GM21526 (cell line): ENCODE measurements around the gene FAAH.

ENCODE experiments used
- ATAC-seq: cut with Tn5 transposase; IDR thresholded peaks from one replicate; pipeline ENCODE4 v1.9.1; 2021; ENCODE audit warnings: moderate library complexity; ENCODE audit not compliant: unreplicated experiment, low FRiP score

The FAAH gene

DNA sequence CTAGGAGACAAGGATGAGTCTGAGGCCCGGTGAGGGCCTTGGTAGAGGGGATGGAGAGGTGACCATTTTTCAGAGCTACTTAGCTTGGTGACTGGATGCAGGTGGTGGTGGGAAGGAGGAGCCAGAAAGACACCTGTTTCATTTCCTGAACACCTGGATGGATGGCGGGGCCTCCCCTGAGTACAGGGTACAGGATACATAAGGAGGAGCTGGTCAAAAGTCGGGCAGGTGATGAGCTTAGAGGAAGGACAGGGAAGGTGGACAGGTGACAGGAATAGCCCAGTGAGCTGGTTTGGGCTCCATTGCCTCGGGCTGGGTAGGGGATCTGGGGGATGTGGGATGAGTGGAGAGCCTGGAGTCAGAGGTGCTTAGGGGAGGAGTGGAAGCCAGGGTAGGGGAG, 6.3 kb downstream of the FAAH start:
- no peak for ATAC-seq

DNA sequence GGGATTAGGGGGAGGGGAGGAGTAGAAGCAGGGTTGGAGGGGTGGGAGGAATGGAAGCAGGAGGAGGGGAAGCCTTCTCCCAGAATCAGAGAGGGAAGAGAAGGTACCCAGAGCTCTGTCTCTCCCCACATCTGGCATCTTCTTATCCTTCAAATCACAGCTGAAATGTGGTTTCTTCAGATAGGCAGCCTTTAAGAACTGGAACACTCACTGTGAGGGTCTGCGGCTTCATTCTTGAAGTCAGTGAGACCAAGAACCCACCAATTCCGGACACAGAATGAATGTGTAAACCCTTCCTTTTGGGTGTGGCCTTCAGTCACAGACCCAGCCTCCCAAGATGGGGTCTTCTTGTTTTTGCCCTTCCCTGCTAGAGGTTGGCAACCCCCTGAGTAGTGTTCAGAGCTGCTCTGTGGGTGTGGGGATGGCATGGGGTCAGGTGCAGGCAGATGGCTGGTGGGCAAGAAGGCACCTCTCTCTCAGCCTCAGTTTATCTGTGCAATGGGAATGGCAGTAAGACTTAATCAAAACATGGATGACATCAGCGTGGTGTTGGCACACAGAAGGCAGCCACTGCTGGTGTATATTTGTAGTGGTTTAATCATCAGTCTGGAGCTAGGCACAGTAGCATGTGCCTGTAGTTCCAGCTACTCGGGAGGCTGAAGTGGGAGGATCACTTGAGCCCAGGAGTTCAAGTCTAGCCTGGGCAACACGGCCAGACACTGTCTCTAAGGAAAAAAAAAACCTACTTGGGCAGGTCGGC, 7.2 kb downstream of the FAAH start:
- no peak for ATAC-seq

DNA sequence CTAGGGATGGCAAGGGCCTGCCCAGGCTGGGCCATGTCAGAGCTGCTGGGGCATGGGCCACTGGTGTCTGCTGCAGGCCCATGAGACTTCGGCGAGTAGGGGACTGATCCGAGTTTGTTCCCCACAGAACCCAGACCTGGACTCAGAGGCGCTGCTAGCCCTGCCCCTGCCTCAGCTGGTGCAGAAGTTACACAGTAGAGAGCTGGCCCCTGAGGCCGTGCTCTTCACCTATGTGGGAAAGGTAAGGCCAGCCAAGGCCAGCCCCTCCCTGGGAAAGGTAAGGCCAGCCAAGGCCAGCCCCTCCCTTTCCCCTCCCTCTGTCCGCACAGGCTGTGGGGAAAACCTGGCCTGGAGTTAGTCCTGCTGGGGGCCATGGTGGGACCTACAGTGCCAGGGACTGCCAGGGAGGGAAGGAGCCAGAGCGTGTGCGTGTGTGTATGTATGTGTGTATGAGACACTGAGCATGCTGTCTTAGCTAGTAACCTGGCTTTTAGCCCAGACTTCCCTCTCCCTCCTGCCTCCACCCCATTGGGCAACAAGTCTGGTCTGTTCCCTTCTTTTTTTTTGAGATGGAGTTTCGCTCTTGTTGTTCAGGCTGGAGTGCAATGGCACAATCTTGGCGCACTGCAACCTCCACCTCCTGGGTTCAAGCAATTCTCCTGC, 8.0 kb downstream of the FAAH start:
- ATAC-seq = no peak

DNA sequence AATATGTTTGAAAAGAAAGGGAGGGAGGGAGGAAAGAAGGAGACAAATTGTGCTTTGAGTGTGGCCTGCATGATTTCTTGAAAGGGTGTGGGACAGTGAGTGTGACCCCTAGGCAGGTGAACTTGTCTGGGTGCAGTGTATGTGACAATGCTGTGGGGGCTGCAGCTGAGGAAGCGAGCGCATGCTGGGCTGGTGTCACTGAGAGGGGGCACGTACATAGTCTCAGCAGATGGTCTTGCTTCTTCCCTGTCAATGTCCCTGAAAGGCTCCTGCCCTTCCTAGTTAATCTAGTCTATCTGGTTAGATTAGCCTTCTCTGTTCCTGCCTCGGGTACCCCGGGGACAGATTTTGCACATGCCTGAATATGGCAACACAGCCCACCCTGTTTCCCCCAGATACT, 9.8 kb downstream of the FAAH start:
- ATAC-seq = no peak

DNA sequence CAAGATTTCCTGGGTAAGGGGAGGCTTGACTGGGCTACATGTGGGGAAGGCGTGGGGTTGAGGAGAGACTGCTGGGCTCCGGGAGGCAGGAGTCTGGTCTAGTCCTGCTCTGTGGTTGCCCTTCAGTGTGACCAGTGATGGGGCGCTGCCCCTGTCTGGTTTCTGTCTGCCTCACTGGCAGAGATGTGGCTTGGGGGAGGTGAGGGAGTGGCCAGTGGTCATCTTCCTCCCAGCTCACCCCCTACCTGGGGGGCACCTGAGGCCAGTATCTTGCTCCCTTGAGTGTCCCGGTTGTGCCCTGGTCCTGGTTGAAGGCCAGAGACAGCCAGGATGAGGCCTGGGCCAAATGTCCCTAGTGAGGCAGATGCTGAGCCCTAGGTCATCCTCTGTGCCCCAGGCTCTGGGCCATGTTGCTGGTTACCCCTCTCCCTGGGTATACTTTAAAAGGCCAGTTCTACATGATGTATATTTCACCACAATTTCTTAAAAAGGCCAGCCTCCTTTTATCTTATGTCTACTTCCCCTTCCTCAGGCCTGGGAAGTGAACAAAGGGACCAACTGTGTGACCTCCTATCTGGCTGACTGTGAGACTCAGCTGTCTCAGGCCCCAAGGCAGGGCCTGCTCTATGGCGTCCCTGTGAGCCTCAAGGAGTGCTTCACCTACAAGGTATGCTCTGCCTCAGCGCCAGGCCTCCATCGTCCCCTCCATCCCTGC, 10.5 kb downstream of the FAAH start:
- ATAC-seq = no peak

DNA sequence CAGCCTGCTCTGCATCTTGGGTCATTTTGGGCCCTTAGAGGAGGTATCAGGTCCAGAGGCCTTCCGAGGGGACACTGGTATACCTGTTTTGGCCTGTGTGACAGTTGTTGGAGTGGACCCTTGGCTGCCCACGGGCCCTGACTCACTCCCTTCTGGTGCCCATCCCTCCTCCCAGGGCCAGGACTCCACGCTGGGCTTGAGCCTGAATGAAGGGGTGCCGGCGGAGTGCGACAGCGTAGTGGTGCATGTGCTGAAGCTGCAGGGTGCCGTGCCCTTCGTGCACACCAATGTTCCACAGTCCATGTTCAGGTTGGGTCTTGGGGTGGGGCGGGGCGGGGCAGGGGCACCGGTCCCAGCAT, 11.1 kb downstream of the FAAH start:
- no peak for ATAC-seq

DNA sequence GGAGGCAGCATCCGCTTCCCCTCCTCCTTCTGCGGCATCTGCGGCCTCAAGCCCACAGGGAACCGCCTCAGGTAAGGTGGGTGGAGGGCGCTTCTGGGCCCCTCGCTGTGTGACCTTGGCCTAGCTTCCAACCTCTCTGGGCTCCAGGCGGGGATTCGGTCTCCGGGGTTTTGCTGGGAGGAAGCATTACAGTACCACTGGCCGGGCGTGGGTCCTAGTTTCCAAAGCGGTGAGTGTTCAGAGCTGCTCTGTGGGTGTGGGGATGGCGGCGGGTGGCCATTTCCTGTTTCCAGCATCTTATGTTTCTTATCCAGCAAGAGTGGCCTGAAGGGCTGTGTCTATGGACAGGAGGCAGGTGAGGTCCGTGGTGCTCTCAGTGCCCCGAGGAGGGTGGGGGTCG, 11.6 kb downstream of the FAAH start:
- ATAC-seq = no peak

DNA sequence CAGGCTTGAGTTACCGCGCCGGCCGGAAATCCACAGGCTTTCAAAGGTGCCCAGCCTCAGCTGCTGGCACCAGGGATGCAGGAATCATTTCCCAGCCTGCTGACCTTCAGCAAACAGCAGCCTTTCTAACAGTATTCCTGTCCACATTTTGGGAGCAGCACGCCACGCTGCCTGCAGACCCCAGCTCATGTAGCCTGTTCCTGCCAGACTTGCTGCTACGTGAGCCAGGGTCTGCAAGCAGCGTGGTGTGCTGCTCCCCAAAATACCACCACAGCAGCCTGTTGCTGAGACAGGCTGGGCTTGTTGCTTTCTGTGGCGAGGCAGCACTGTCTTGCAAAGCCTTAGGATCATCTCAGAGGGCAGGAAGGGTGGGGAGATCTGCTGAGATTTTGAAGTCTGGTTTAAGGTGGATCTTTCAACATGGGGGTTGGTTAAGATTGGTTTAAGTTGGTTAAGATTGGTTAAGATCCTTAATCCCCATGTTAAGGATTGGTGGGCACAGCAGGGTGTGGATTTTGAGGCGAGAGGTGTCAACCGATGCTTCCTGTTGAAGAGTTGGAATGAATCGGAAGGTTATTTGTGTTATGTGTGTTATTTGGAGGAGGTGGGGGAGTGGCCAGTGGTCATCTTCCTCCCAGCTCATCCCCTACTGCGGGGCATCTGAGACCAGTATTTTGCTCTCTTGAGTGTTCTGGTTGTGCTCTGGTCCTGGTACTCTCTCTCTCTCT, 12.9 kb downstream of the FAAH start:
- ATAC-seq = no peak

DNA sequence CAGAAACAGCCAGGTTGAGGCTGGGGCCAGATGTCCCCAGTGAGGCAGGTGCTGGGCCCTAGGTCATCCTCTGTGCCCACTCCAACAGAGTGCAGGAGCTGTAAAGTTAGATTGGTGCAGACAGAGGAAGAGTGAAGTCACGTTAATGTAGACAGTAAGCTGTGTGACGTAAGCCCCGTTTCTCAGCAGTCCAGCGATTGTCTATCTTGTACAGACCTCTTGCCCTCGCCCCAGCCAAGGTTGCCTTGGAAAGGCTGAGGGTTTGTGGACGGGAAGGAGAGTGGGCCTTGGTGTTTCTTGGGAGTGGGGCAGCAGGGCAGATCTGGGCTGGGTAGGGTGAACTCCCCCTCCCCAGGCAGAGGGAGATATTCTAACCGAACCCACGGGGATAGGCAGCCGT, 13.5 kb downstream of the FAAH start:
- ATAC-seq = no peak

DNA sequence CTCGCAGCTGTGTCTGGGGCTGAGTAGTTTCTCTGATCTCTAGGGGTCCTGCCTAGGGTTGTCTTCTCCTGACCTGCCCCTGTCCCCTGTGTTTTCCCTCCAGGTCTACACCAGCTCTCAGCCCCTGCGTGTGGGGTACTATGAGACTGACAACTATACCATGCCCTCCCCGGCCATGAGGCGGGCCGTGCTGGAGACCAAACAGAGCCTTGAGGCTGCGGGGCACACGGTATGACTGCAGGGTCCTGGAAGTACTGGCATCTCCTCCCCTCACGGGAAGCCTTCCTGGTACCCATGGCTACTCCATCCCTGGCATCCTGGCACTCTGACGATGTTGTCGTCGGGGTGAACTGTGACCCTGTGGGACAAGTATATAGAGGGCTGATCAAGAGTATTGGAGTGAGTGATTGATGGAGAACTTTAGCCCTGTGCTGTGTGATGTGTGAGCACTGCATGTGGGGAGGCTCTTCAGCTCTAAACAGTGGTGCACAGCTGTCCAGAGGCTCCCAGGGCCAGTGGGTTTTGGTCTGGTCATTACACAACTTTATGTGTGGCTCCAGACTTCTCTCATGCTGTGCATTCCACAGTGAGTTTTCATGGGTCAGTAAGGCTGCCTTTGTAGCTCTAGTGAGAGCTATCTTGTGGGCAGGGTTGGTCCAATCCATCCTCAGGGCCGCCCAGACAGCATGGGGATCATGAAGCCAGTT, 14.4 kb downstream of the FAAH start:
- no peak for ATAC-seq

DNA sequence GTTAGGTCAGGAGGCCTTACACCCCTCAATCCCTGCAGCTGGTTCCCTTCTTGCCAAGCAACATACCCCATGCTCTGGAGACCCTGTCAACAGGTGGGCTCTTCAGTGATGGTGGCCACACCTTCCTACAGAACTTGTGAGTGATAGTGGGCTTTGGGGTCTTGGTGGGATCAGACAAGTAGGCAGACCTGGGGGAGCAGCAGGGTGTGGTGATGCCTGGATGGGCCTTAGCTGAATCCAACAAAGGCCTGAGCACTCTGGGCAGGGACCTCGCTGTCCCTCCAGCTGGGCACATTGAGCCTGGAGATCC, 14.9 kb downstream of the FAAH start:
- no peak for ATAC-seq

DNA sequence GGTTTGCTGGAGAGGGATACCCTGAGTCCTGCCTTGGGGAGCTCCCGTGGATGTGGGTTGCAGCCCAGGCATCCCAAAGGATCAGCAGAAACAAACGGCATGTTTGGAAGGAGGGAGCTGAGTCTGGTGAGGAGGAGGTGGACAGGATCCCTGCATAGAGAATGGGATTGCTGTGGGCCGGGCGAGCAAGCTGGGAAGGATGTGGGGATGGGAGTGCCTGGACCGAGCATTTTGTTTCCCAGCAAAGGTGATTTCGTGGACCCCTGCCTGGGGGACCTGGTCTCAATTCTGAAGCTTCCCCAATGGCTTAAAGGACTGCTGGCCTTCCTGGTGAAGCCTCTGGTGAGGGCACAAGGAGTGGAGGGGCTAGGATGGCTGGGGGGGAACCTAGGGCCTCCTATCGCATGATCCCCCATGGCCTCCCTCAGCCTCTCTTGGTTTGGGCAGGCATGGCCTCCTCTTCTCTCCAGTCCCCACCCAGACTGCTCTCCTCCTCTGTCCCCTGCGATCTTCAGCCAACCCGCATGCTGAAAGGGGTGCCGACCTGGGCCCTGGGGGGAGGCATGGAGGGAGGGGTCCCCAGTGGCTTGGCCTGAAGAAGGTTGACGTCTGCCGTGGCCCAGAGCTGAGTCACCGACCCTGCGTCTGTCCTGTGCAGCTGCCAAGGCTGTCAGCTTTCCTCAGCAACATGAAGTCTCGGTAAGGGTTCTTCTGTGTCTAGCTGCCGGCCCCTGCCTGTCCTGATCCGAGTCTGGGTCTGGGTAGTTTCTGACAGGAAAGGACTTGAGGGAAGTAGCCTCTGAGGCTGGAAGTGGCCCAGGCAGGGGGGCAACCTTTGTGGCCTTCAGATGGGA, 16.3 kb downstream of the FAAH start:
- no peak for ATAC-seq

DNA sequence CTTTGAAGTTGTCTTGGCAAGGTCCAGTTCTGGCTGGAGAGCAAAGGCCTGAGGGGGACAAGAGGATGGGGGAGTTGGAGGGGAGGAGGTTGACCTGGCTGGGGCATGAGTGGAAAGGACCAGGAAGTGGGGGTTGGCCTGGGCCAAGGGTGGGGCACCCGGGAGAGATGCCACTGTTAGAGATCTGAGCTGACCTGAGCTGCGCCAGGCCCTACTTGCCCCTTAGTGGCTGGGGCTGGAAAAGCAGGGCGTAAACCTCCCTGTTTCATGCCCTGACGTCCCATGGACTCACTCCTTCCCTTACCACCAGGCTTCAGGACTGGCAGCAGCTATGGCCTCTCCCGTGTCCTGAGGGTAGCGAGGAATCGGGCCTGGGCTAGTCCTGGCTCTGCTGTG, 16.9 kb downstream of the FAAH start:
- ATAC-seq = no peak

DNA sequence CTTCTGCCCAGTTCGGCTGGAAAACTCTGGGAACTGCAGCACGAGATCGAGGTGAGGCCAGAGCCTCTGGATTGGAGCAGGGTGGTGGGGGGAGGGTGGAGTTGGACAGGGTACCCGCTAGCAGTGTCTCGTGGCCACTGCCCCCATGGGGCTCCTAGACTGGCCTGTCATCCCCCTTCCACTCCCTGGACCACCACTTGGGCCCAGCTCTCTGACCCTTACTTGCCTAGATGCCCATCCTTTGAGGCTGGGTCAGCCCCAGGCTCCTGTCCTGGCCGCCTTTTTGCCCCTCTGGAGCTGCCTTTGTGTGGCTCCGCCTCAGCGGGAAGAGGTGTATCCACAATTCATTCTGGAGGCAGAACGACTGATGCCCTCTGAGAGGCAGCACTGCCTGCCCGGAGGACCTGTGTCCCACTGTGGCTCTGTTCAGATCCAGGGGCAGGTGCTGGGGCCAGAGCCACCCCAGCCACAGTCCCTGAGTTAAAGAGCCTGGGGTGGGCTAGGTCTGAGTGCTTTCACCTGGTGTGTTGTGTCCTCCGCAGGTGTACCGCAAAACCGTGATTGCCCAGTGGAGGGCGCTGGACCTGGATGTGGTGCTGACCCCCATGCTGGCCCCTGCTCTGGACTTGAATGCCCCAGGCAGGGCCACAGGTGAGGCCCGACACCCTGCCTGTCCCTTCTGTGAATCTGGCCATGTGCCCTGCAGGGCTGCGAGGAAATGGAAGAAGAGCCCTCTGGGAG, 17.7 kb downstream of the FAAH start:
- no peak for ATAC-seq

DNA sequence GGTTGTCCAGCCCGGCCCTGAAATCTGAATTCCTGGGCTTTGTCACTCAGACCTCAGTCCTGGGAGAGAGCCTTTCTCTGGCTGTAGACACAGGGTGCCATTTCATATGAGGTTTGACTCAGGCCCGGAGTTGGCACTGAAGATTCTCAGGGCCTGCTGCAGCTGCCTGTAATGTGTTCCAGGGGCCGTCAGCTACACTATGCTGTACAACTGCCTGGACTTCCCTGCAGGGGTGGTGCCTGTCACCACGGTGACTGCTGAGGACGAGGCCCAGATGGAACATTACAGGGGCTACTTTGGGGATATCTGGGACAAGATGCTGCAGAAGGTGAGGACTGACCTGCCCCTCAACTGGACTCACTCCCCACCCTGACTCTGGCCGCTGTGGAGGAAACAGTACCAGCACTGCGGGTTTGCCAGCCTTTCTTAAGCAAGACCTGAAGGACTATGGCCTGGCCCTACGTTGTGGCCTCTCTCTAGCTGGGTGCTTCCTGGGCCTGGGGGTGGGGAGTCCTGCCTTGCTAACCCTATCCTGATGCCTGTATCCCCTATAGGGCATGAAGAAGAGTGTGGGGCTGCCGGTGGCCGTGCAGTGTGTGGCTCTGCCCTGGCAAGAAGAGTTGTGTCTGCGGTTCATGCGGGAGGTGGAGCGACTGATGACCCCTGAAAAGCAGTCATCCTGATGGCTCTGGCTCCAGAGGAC, 18.9 kb downstream of the FAAH start:
- ATAC-seq = no peak

DNA sequence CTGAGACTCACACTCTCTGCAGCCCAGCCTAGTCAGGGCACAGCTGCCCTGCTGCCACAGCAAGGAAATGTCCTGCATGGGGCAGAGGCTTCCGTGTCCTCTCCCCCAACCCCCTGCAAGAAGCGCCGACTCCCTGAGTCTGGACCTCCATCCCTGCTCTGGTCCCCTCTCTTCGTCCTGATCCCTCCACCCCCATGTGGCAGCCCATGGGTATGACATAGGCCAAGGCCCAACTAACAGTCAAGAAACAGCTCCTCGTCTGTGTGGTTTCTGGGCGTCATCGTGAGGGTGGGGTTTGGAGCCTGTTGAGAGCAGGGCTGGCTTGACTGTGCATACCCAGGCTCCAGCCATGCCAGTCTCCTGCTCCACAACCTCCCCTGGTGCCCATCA, 19.5 kb downstream of the FAAH start:
- no peak for ATAC-seq

DNA sequence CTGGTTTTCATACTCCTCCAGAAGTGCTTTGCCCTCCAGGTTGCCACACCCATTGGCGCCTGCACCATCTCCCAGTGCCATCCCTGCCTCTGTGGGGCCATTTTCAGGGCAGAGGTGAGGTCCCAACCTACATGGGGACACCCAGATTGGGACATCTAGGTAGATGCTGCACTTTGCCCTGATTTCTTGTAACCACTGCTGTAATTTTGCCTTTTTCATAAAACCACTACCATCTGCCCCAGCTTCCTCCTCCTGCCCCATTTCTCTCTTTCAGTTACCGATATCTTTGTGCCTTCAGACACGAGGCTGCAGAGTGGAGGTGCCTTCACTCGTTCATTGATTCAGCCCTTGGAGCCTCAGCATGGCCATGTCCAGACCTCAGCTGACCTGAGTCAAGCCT, 21.4 kb downstream of the FAAH start:
- no peak for ATAC-seq

DNA sequence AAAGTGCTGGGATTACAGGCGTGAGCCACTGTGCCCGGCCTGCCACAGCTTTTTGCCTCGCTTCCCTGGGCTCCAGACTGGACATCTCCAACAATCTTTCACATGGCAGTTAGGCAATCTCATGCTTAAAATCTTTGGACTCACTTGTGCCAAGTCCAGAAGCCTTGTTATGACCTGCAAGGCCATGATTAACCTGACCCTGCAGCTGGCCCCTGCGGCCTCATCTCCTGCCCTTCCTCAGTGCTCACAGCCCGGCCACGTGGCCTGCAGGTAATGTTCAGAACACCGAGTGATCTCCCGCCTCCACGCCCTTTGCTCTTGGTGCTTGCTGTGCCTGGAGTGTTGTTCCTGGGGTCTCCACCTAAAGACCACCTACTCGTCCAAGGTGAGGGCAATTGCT, 24.9 kb downstream of the FAAH start:
- ATAC-seq = no peak

DNA sequence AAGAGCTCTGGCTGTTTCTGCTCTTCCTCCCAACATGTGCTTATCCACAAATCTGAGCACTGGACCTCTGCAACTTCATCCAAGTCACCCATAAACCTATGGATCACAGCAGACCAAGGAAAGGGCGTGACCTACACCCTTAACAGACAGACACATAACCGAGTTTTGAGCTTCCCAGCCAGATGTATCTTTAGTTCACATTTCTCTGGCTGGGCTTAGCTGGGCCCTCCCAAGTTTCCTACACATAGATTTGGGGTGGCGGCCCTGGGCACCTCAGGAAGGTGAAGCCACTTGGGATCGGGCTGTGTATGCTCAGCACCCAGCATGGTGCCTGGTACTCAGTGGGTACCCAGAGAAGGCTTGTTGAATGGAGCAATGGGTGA, 26.4 kb downstream of the FAAH start:
- ATAC-seq = no peak
